ENCODE measurements around the gene SPSB2.
"Not testable (repeated sequence)": the region's sequence is repeated elsewhere in the genome, so short reads cannot be mapped to it uniquely, and the experiment has no call there.

SPSB2 gene

GRCh38 chr12:6887460-6887859, 14.4 kb upstream of the SPSB2 start:
- WGBS (ENCODE audit: extremely low coverage, insufficient coverage, low lambda C conversion rate): no CpG with 5 or more reads among the region's 8 CpGs
- H3K56ac ChIP-seq (ENCODE audit: low read length): peak overlapping the region; percentile 77
- no peaks in the 10 kb centered on the region for H3K36me3 ChIP-seq (ENCODE audit: control insufficient read depth, insufficient read depth, low read length)
- no peak overlapping the region for H4K5ac ChIP-seq (ENCODE audit: low read length)
- no peaks in the 10 kb centered on the region for H3K79me2 ChIP-seq (ENCODE audit: control insufficient read depth, insufficient read depth, low read length)
- H2BK15ac ChIP-seq (replicated peaks; ENCODE audit: low read depth): no peak overlapping the region
- H3K4me3 ChIP-seq (ENCODE audit: low read length): no peak overlapping the region
- H3K9ac ChIP-seq (ENCODE audit: low read length): no peak overlapping the region
- no peak overlapping the region for H4K8ac ChIP-seq (ENCODE audit: low read depth, low read length)
- peak overlapping the region; percentile 71 for H2AK5ac ChIP-seq (ENCODE audit: low read length)
- H2BK5ac ChIP-seq (ENCODE audit: low read length): peak overlapping the region; percentile 92
- peaks cover 4% of the 10 kb centered on the region for H3K4me1 ChIP-seq (ENCODE audit: control insufficient read depth, low read depth, low read length)
- H3K27ac ChIP-seq (ENCODE audit: low read depth, low read length): peak overlapping the region; percentile 23
- H3K18ac ChIP-seq (ENCODE audit: low read length): no peak overlapping the region
- H3K23ac ChIP-seq (ENCODE audit: low read length): no peak overlapping the region
- no peaks in the 10 kb centered on the region for H3K79me1 ChIP-seq (ENCODE audit: low read length)
- no peak overlapping the region for H3K4me2 ChIP-seq (ENCODE audit: low read length)
- DNase-seq: no peak
- no peak overlapping the region for H2BK120ac ChIP-seq (ENCODE audit: low read depth, low read length)
- H3K27me3 ChIP-seq (ENCODE audit: insufficient read depth, low read length, poor library complexity): no peaks in the 10 kb centered on the region
- H3K4ac ChIP-seq (ENCODE audit: low read depth, low read length): peak overlapping the region; percentile 77

- H3K27me3 ChIP-seq (ENCODE audit: insufficient read depth, low read length, poor library complexity); H3K79me1 ChIP-seq (ENCODE audit: low read length); H3K4me2 ChIP-seq (ENCODE audit: low read length); H3K9ac ChIP-seq (ENCODE audit: low read length); H2AK5ac ChIP-seq (ENCODE audit: low read length); H3K79me2 ChIP-seq (ENCODE audit: control insufficient read depth, insufficient read depth, low read length); H3K4me1 ChIP-seq (ENCODE audit: control insufficient read depth, low read depth, low read length); H3K36me3 ChIP-seq (ENCODE audit: control insufficient read depth, insufficient read depth, low read length); H2BK5ac ChIP-seq (ENCODE audit: low read length); H4K5ac ChIP-seq (ENCODE audit: low read length); H3K23ac ChIP-seq (ENCODE audit: low read length); H2BK15ac ChIP-seq (replicated peaks; ENCODE audit: low read depth); H2BK120ac ChIP-seq (ENCODE audit: low read depth, low read length); H4K8ac ChIP-seq (ENCODE audit: low read depth, low read length); H3K4me3 ChIP-seq (ENCODE audit: low read length): not testable (repeated sequence)
- Histone ChIP-seq H3K4ac (ENCODE audit: low read depth, low read length) (peak overlapping the region; percentile 20), H3K56ac (ENCODE audit: low read length) (peak overlapping the region; percentile 63), H3K18ac (ENCODE audit: low read length) (peak overlapping the region; percentile 81), H3K27ac (ENCODE audit: low read depth, low read length) (peak overlapping the region; percentile 77)
- WGBS (ENCODE audit: extremely low coverage, insufficient coverage, low lambda C conversion rate): no CpG with 5 or more reads among the region's 15 CpGs
- peak; percentile 83 for DNase-seq
These were observed 13.3 kb upstream of the SPSB2 start for GRCh38 chr12:6886206-6886999.

- H3K4ac ChIP-seq (ENCODE audit: low read depth, low read length): no peak overlapping the region
- no peak overlapping the region for H3K27ac ChIP-seq (ENCODE audit: low read depth, low read length)
- H3K4me2 ChIP-seq (ENCODE audit: low read length): no peak overlapping the region
- no CpG with 5 or more reads among the region's 22 CpGs for WGBS (ENCODE audit: extremely low coverage, insufficient coverage, low lambda C conversion rate)
- no peaks in the 10 kb centered on the region for H3K79me1 ChIP-seq (ENCODE audit: low read length)
- no peak for DNase-seq
- no peak overlapping the region for H2BK120ac ChIP-seq (ENCODE audit: low read depth, low read length)
- H2AK5ac ChIP-seq (ENCODE audit: low read length): no peak overlapping the region
- H3K27me3 ChIP-seq (ENCODE audit: insufficient read depth, low read length, poor library complexity): no peaks in the 10 kb centered on the region
- peak overlapping the region; percentile 66 for H3K56ac ChIP-seq (ENCODE audit: low read length)
- H3K4me1 ChIP-seq (ENCODE audit: control insufficient read depth, low read depth, low read length): no peaks in the 10 kb centered on the region
- no peak overlapping the region for H3K4me3 ChIP-seq (ENCODE audit: low read length)
- H3K9ac ChIP-seq (ENCODE audit: low read length): no peak overlapping the region
- no peak overlapping the region for H3K18ac ChIP-seq (ENCODE audit: low read length)
- no peak overlapping the region for H2BK15ac ChIP-seq (replicated peaks; ENCODE audit: low read depth)
- no peak overlapping the region for H4K5ac ChIP-seq (ENCODE audit: low read length)
- no peaks in the 10 kb centered on the region for H3K79me2 ChIP-seq (ENCODE audit: control insufficient read depth, insufficient read depth, low read length)
- no peak overlapping the region for H3K23ac ChIP-seq (ENCODE audit: low read length)
- H2BK5ac ChIP-seq (ENCODE audit: low read length): no peak overlapping the region
- H3K36me3 ChIP-seq (ENCODE audit: control insufficient read depth, insufficient read depth, low read length): no peaks in the 10 kb centered on the region
- no peak overlapping the region for H4K8ac ChIP-seq (ENCODE audit: low read depth, low read length)
These were observed 11.4 kb upstream of the SPSB2 start for GRCh38 chr12:6884539-6884938.

- Histone ChIP-seq H4K5ac (ENCODE audit: low read length) (no peak overlapping the region), H3K4ac (ENCODE audit: low read depth, low read length) (no peak overlapping the region), H4K8ac (ENCODE audit: low read depth, low read length) (no peak overlapping the region), H3K27me3 (ENCODE audit: insufficient read depth, low read length, poor library complexity) (no peaks in the 10 kb centered on the region), H3K79me2 (ENCODE audit: control insufficient read depth, insufficient read depth, low read length) (no peaks in the 10 kb centered on the region), H3K4me2 (ENCODE audit: low read length) (no peak overlapping the region), H3K23ac (ENCODE audit: low read length) (no peak overlapping the region), H3K4me1 (ENCODE audit: control insufficient read depth, low read depth, low read length) (no peaks in the 10 kb centered on the region), H2BK15ac (replicated peaks; ENCODE audit: low read depth) (no peak overlapping the region), H2AK5ac (ENCODE audit: low read length) (peak overlapping the region; percentile 33), H3K79me1 (ENCODE audit: low read length) (no peaks in the 10 kb centered on the region), H2BK120ac (ENCODE audit: low read depth, low read length) (no peak overlapping the region), H3K27ac (ENCODE audit: low read depth, low read length) (no peak overlapping the region), H3K36me3 (ENCODE audit: control insufficient read depth, insufficient read depth, low read length) (no peaks in the 10 kb centered on the region), H3K4me3 (ENCODE audit: low read length) (no peak overlapping the region), H3K18ac (ENCODE audit: low read length) (no peak overlapping the region), H3K56ac (ENCODE audit: low read length) (peak overlapping the region; percentile 17), H2BK5ac (ENCODE audit: low read length) (peak overlapping the region; percentile 39), H3K9ac (ENCODE audit: low read length) (no peak overlapping the region)
- WGBS (ENCODE audit: extremely low coverage, insufficient coverage, low lambda C conversion rate): no CpG with 5 or more reads among the region's 11 CpGs
- no peak for DNase-seq
These were observed 10.6 kb upstream of the SPSB2 start for GRCh38 chr12:6883683-6884082.

- H3K36me3 ChIP-seq (ENCODE audit: control insufficient read depth, insufficient read depth, low read length): no peaks in the 10 kb centered on the region
- H3K27me3 ChIP-seq (ENCODE audit: insufficient read depth, low read length, poor library complexity): no peaks in the 10 kb centered on the region
- H3K9ac ChIP-seq (ENCODE audit: low read length): no peak overlapping the region
- H3K4me3 ChIP-seq (ENCODE audit: low read length): no peak overlapping the region
- H2BK5ac ChIP-seq (ENCODE audit: low read length): no peak overlapping the region
- H3K27ac ChIP-seq (ENCODE audit: low read depth, low read length): no peak overlapping the region
- H3K56ac ChIP-seq (ENCODE audit: low read length): no peak overlapping the region
- DNase-seq: no peak
- H3K4ac ChIP-seq (ENCODE audit: low read depth, low read length): no peak overlapping the region
- no peak overlapping the region for H3K23ac ChIP-seq (ENCODE audit: low read length)
- WGBS (ENCODE audit: extremely low coverage, insufficient coverage, low lambda C conversion rate): no CpG with 5 or more reads among the region's 5 CpGs
- no peak overlapping the region for H2BK15ac ChIP-seq (replicated peaks; ENCODE audit: low read depth)
- no peak overlapping the region for H4K8ac ChIP-seq (ENCODE audit: low read depth, low read length)
- no peaks in the 10 kb centered on the region for H3K4me1 ChIP-seq (ENCODE audit: control insufficient read depth, low read depth, low read length)
- H3K79me2 ChIP-seq (ENCODE audit: control insufficient read depth, insufficient read depth, low read length): no peaks in the 10 kb centered on the region
- no peak overlapping the region for H2BK120ac ChIP-seq (ENCODE audit: low read depth, low read length)
- H2AK5ac ChIP-seq (ENCODE audit: low read length): no peak overlapping the region
- no peak overlapping the region for H3K18ac ChIP-seq (ENCODE audit: low read length)
- H3K79me1 ChIP-seq (ENCODE audit: low read length): no peaks in the 10 kb centered on the region
- no peak overlapping the region for H3K4me2 ChIP-seq (ENCODE audit: low read length)
- H4K5ac ChIP-seq (ENCODE audit: low read length): no peak overlapping the region
These were observed 10.1 kb upstream of the SPSB2 start for GRCh38 chr12:6883252-6883651.

- H4K8ac ChIP-seq (ENCODE audit: low read depth, low read length); DNase-seq; H3K18ac ChIP-seq (ENCODE audit: low read length); H2BK15ac ChIP-seq (replicated peaks; ENCODE audit: low read depth); H3K79me2 ChIP-seq (ENCODE audit: control insufficient read depth, insufficient read depth, low read length); H3K4me2 ChIP-seq (ENCODE audit: low read length); H3K23ac ChIP-seq (ENCODE audit: low read length); H2BK120ac ChIP-seq (ENCODE audit: low read depth, low read length); H3K27ac ChIP-seq (ENCODE audit: low read depth, low read length); H3K9ac ChIP-seq (ENCODE audit: low read length); H3K56ac ChIP-seq (ENCODE audit: low read length); H3K4me3 ChIP-seq (ENCODE audit: low read length); H2AK5ac ChIP-seq (ENCODE audit: low read length); H2BK5ac ChIP-seq (ENCODE audit: low read length); H4K5ac ChIP-seq (ENCODE audit: low read length); H3K27me3 ChIP-seq (ENCODE audit: insufficient read depth, low read length, poor library complexity); H3K36me3 ChIP-seq (ENCODE audit: control insufficient read depth, insufficient read depth, low read length); H3K79me1 ChIP-seq (ENCODE audit: low read length); H3K4ac ChIP-seq (ENCODE audit: low read depth, low read length); H3K4me1 ChIP-seq (ENCODE audit: control insufficient read depth, low read depth, low read length): not testable (repeated sequence)
- WGBS (ENCODE audit: extremely low coverage, insufficient coverage, low lambda C conversion rate): no CpG with 5 or more reads among the region's 11 CpGs
These were observed 6.7 kb upstream of the SPSB2 start for GRCh38 chr12:6879824-6880223.

Measured in mesendoderm (in vitro differentiated cells).